ENCODE measurements around the gene PIK3CD.

- TF ChIP-seq CTCF (conservative IDR thresholded peaks at IDR 0.05; ENCODE audit: low read depth in 2 of 2) = no peak
- no peak for TF ChIP-seq EZH2phosphoT487 (IDR thresholded peaks at IDR 0.05; ENCODE audit: unreplicated experiment)
- no peak for TF ChIP-seq CREB1 (CRISPR knock-in tag; IDR thresholded peaks at IDR 0.05; ENCODE audit: low read depth)
- no peak for TF ChIP-seq REST (IDR thresholded peaks at IDR 0.05; ENCODE audit: unreplicated experiment)
- no peak for TF ChIP-seq JUNB (IDR thresholded peaks at IDR 0.05; ENCODE audit: unreplicated experiment)
- no peak for TF ChIP-seq EZH2 (IDR thresholded peaks at IDR 0.05; ENCODE audit: low read depth, unreplicated experiment)
- TF ChIP-seq POLR2AphosphoS5 (IDR thresholded peaks at IDR 0.05; ENCODE audit: low read depth) = no peak
- TF ChIP-seq ZNF331 (CRISPR knock-in tag; IDR thresholded peaks at IDR 0.05; ENCODE audit: low read depth) = no peak
- TF ChIP-seq STAT1 (IDR thresholded peaks at IDR 0.05; ENCODE audit: unreplicated experiment) = no peak
Measured at GRCh38 chr1:9643351-9644256, 7.9 kb upstream of the PIK3CD start.
